ENCODE results near the gene EIF5B.

EIF5B gene

DNA sequence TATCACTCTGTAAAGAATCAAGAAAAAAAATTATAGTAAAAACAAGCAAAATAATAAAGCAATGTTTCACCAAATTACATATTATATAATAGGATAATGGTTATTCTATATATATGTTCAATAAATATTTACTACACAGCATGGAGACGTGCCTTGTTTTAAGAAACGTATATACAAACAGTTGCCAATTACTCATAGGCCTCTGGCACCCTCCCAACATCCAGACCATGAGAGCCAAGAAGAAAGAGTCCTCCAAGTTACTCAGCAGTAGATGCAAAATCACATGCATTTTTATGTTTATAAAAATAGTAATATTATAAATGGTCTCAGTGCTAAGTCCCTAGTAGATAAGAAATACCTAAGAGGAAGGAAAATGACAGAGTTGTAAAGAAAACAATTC, 87.8 kb downstream of the EIF5B start:
- Histone ChIP-seq H3K9me3 (ENCODE audit: control insufficient read depth, low read length) (no peaks in the 10 kb centered on the region), H3K27ac (ENCODE audit: insufficient read depth, low read depth, low read length, poor library complexity, severe bottlenecking) (no peak overlapping the region), H3K4me3 (ENCODE audit: insufficient read depth, low read depth, low read length) (no peak overlapping the region), H3K27me3 (ENCODE audit: control insufficient read depth, insufficient read depth, low read length, poor library complexity, severe bottlenecking) (no peaks in the 10 kb centered on the region), H3K36me3 (ENCODE audit: control insufficient read depth, insufficient read depth, low read length) (peaks cover 18% of the 10 kb centered on the region), H3K4me1 (ENCODE audit: control insufficient read depth, insufficient read depth, low read length) (no peaks in the 10 kb centered on the region)
- WGBS, 2 experiments = 97 to 100% methylated on average over 2 of the region's 2 CpGs

DNA sequence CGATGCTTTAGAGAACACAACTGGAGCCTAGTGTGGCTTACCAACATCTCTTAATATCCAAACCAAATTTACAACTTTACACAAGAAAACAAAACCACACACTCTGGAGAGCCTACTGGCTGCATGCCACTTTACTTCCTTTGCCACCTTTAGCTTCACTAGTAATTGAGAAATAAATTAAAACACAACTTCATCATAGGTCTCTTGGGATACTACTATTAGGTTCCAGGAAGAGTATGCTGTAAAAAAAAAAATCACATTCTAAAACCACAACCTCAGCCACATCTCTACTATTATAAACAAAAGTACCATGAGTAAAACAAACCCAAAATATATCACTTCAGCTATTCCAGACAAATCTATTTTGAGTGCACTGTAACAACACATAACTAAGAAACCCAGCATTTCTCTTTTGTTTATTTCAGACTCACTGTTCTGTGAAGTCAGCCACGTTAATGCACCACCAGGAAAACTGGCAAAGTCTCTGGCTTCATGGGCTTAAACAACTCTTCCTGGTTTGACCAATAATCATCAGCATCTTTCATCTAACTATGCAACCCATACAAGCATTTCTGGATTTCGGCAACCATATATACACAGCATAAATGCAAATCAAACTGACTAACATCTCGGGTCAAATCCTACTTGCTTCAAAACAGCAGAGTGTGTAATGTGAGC, 93.6 kb downstream of the EIF5B start:
- H3K27ac ChIP-seq (ENCODE audit: insufficient read depth, low read depth, low read length, poor library complexity, severe bottlenecking) = no peak overlapping the region
- WGBS, 2 experiments = 89 to 91% methylated on average over 3 to 4 of the region's 4 CpGs
- no peak overlapping the region for H3K4me3 ChIP-seq (ENCODE audit: insufficient read depth, low read depth, low read length)
- peaks cover 16% of the 10 kb centered on the region for H3K36me3 ChIP-seq (ENCODE audit: control insufficient read depth, insufficient read depth, low read length)
- H3K9me3 ChIP-seq (ENCODE audit: control insufficient read depth, low read length) = no peaks in the 10 kb centered on the region
- no peaks in the 10 kb centered on the region for H3K27me3 ChIP-seq (ENCODE audit: control insufficient read depth, insufficient read depth, low read length, poor library complexity, severe bottlenecking)
- no peaks in the 10 kb centered on the region for H3K4me1 ChIP-seq (ENCODE audit: control insufficient read depth, insufficient read depth, low read length)

DNA sequence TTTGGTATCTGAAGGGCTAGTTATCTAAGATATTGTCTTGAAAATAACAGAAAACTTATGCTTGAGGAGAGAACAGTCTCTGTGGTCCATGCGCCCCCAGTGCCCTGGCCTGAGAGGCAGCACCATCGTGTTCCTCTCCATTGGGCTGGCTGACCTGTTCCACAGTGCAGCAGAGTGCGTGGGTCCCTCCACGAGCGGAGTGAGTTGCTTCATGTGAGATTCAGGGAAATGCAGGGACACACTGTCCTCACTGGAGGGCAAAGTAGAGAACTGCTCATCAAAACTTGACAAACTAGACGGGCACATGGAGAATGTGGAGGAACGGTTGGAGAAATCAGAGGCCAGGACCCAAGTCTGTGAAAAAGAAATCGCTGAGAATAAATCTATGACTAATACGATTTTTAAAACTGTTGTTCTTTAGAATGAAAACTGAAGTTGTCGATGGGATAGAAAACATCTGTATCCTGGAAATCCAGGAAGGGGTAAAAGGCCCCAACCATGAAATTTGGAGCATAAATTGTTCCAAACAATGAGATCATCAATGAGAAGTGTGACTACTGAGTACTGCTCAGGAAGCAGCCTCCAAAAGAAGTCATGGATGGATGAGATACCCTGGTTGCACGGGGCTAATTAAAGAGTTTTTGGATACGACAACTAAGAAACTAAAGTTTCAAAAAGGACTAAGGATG, 94.5 kb downstream of the EIF5B start:
- no peak overlapping the region for H3K4me3 ChIP-seq (ENCODE audit: insufficient read depth, low read depth, low read length)
- H3K27me3 ChIP-seq (ENCODE audit: control insufficient read depth, insufficient read depth, low read length, poor library complexity, severe bottlenecking) = no peaks in the 10 kb centered on the region
- H3K4me1 ChIP-seq (ENCODE audit: control insufficient read depth, insufficient read depth, low read length) = no peaks in the 10 kb centered on the region
- H3K36me3 ChIP-seq (ENCODE audit: control insufficient read depth, insufficient read depth, low read length) = peaks cover 16% of the 10 kb centered on the region
- WGBS, 2 experiments = 94 to 97% methylated on average over 12 of the region's 12 CpGs
- H3K27ac ChIP-seq (ENCODE audit: insufficient read depth, low read depth, low read length, poor library complexity, severe bottlenecking) = no peak overlapping the region
- H3K9me3 ChIP-seq (ENCODE audit: control insufficient read depth, low read length) = no peaks in the 10 kb centered on the region

DNA sequence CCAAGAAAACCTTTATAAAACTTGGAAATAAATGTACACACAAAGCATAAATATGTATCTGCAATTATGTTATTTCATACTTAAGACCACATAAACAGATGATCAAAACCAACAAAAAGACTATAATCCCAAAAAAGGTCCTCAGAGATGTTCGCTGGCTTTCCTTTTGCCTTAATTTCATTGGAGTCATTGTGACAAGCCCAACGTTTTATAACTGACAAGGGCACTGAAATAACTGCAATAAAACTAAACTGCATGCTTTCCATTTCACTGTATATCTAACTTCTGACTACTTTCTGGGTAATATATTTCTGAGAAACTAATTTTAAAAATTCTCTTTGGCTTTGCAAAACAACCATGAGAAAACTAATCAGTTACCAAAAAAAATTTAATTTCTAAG, 96.2 kb downstream of the EIF5B start:
- 93 to 96% methylated on average over 2 of the region's 2 CpGs for WGBS, 2 experiments
- Histone ChIP-seq H3K4me3 (ENCODE audit: insufficient read depth, low read depth, low read length) (no peak overlapping the region), H3K4me1 (ENCODE audit: control insufficient read depth, insufficient read depth, low read length) (no peaks in the 10 kb centered on the region), H3K36me3 (ENCODE audit: control insufficient read depth, insufficient read depth, low read length) (peaks cover 12% of the 10 kb centered on the region), H3K27ac (ENCODE audit: insufficient read depth, low read depth, low read length, poor library complexity, severe bottlenecking) (no peak overlapping the region), H3K27me3 (ENCODE audit: control insufficient read depth, insufficient read depth, low read length, poor library complexity, severe bottlenecking) (no peaks in the 10 kb centered on the region), H3K9me3 (ENCODE audit: control insufficient read depth, low read length) (no peaks in the 10 kb centered on the region)

DNA sequence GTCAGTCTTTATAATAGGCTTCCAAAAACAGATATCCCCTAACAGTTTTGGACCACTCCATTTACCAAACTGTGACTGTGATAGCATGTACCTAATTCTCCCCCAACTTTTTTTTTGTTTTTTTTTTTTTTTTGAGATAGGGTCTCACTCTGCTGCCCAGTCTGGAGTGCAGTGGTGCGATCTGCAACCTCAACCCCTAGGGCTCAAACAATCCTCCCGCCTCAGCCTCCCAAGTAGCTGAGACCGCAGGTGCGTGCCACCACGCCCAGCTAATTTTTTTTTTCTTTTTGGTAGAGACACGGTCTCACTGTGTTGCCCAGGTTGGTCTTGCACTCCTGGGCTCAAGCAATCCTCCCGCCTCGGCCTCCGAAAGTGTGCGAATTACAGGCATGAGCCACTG, 99.7 kb downstream of the EIF5B start:
- H3K4me1 ChIP-seq (ENCODE audit: control insufficient read depth, insufficient read depth, low read length) = no peaks in the 10 kb centered on the region
- 91 to 96% methylated on average over 10 of the region's 10 CpGs for WGBS, 2 experiments
- no peaks in the 10 kb centered on the region for H3K27me3 ChIP-seq (ENCODE audit: control insufficient read depth, insufficient read depth, low read length, poor library complexity, severe bottlenecking)
- no peak overlapping the region for H3K27ac ChIP-seq (ENCODE audit: insufficient read depth, low read depth, low read length, poor library complexity, severe bottlenecking)
- H3K9me3 ChIP-seq (ENCODE audit: control insufficient read depth, low read length) = no peaks in the 10 kb centered on the region
- no peak overlapping the region for H3K4me3 ChIP-seq (ENCODE audit: insufficient read depth, low read depth, low read length)
- H3K36me3 ChIP-seq (ENCODE audit: control insufficient read depth, insufficient read depth, low read length) = peaks cover 7% of the 10 kb centered on the region

DNA sequence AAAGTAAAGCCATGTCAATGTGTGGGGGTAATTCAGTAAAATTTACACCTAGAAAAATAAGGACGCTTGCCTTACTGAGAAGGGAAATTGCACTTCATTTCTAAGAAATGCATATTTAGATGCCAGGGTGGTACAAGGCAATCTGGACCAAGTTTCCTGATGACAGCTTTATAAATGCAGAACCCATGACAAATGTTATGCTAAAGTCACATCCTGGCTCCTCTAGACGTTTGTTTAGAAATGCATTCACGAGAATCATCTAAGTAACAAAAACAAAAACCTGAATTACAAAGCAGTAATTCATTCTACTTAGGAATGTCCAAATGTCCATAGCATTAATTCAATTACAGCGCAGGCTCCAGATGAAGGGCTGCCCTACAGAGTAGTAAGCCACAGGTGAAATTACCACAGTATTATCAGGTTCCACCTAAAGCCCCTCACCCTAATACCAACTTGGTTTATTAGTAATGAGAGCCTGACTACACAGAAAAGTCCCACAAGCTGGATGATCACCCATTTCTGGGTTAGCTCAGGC, 102.8 kb downstream of the EIF5B start:
- 69 to 77% methylated on average over 4 of the region's 4 CpGs for WGBS, 2 experiments
- Histone ChIP-seq H3K27ac (ENCODE audit: insufficient read depth, low read depth, low read length, poor library complexity, severe bottlenecking) (no peak overlapping the region), H3K9me3 (ENCODE audit: control insufficient read depth, low read length) (no peaks in the 10 kb centered on the region), H3K36me3 (ENCODE audit: control insufficient read depth, insufficient read depth, low read length) (peaks cover 7% of the 10 kb centered on the region), H3K27me3 (ENCODE audit: control insufficient read depth, insufficient read depth, low read length, poor library complexity, severe bottlenecking) (no peaks in the 10 kb centered on the region), H3K4me1 (ENCODE audit: control insufficient read depth, insufficient read depth, low read length) (no peaks in the 10 kb centered on the region), H3K4me3 (ENCODE audit: insufficient read depth, low read depth, low read length) (no peak overlapping the region)

DNA sequence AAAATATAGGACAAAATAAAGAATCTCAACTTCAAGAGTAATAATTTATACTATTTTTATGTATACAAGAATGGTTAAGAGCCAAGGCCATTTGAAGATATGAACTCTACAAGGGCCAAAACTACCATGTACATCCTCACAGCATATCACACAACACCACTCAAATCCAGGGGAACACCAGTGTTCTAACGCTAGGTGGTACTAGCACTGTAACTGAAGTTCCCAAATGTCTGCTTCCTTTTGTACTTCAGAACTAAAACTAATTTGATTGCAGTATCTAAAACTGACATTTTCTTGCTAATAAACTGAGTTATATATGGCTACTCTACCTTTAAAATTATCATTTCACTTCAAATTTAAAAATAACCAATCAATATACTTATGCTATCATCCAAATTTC, 105.6 kb downstream of the EIF5B start:
- Histone ChIP-seq H3K9me3 (ENCODE audit: control insufficient read depth, low read length) (no peaks in the 10 kb centered on the region), H3K27me3 (ENCODE audit: control insufficient read depth, insufficient read depth, low read length, poor library complexity, severe bottlenecking) (no peaks in the 10 kb centered on the region), H3K4me3 (ENCODE audit: insufficient read depth, low read depth, low read length) (no peak overlapping the region), H3K27ac (ENCODE audit: insufficient read depth, low read depth, low read length, poor library complexity, severe bottlenecking) (no peak overlapping the region), H3K36me3 (ENCODE audit: control insufficient read depth, insufficient read depth, low read length) (peaks cover 7% of the 10 kb centered on the region), H3K4me1 (ENCODE audit: control insufficient read depth, insufficient read depth, low read length) (no peaks in the 10 kb centered on the region)
- 82 to 95% methylated on average over 1 of the region's 1 CpG for WGBS, 2 experiments

DNA sequence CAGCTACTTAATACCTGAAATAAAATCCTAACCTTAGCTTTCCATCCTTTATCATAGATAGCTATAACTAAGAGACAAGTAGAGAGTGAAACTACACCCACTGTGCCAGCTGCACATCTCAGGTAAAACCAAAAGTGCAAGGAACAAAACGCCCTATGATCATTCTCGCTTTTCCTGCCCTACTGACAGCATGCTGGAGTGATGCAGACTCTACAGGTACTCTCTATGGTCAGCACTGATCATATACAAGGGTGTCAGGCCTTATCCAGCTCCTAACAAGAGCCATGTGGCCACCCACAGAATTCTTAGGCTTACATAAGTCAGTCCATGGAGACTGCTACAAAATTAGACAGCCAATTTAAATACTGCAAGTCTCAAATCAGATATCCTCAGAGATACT, 107.0 kb downstream of the EIF5B start:
- H3K9me3 ChIP-seq (ENCODE audit: control insufficient read depth, low read length) = no peaks in the 10 kb centered on the region
- WGBS, 2 experiments = 93 to 97% methylated on average over 2 of the region's 2 CpGs
- H3K27ac ChIP-seq (ENCODE audit: insufficient read depth, low read depth, low read length, poor library complexity, severe bottlenecking) = no peak overlapping the region
- no peaks in the 10 kb centered on the region for H3K27me3 ChIP-seq (ENCODE audit: control insufficient read depth, insufficient read depth, low read length, poor library complexity, severe bottlenecking)
- H3K4me3 ChIP-seq (ENCODE audit: insufficient read depth, low read depth, low read length) = no peak overlapping the region
- H3K36me3 ChIP-seq (ENCODE audit: control insufficient read depth, insufficient read depth, low read length) = no peaks in the 10 kb centered on the region
- H3K4me1 ChIP-seq (ENCODE audit: control insufficient read depth, insufficient read depth, low read length) = no peaks in the 10 kb centered on the region

DNA sequence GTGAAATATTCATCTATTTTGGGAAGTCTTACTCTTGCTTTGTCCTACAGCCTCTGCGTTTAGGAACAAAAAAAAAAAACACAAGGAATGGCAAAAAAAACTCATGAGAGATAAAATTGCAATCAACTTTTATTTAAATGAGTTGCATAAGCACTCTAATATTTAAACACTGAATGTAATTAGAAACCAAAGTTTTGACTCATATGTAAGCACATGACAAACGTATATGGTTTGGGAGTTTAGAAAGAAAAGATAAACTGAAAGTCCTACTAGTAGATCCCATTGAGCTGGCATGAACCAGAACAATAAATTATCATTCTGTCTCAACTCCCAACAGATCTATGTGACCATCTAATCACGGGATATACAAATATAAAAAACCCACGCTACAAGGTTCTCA, 107.9 kb downstream of the EIF5B start:
- H3K27me3 ChIP-seq (ENCODE audit: control insufficient read depth, insufficient read depth, low read length, poor library complexity, severe bottlenecking) = no peaks in the 10 kb centered on the region
- WGBS, 2 experiments = 92 to 98% methylated on average over 2 to 4 of the region's 4 CpGs
- no peak overlapping the region for H3K4me3 ChIP-seq (ENCODE audit: insufficient read depth, low read depth, low read length)
- H3K4me1 ChIP-seq (ENCODE audit: control insufficient read depth, insufficient read depth, low read length) = no peaks in the 10 kb centered on the region
- H3K9me3 ChIP-seq (ENCODE audit: control insufficient read depth, low read length) = no peaks in the 10 kb centered on the region
- no peaks in the 10 kb centered on the region for H3K36me3 ChIP-seq (ENCODE audit: control insufficient read depth, insufficient read depth, low read length)
- H3K27ac ChIP-seq (ENCODE audit: insufficient read depth, low read depth, low read length, poor library complexity, severe bottlenecking) = no peak overlapping the region

DNA sequence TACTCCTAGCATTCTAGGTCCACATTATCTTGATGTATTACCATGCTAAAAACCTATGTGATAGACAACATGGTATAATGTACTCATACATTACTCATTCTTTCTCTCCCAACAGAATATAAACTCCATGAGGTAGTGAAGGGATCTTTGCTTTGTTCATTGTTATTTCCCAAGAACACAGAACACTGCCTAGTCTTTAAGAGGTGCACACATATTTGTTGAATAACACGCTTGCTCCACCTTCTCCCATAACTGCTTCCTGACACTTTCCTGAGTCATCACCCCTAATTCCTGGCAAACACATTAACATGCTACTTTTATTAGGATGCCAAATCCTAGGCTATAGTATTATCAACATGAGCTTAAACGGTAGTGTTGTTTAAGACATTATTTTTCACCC, 111.4 kb downstream of the EIF5B start:
- no peaks in the 10 kb centered on the region for H3K9me3 ChIP-seq (ENCODE audit: control insufficient read depth, low read length)
- H3K4me1 ChIP-seq (ENCODE audit: control insufficient read depth, insufficient read depth, low read length) = no peaks in the 10 kb centered on the region
- H3K4me3 ChIP-seq (ENCODE audit: insufficient read depth, low read depth, low read length) = no peak overlapping the region
- H3K27ac ChIP-seq (ENCODE audit: insufficient read depth, low read depth, low read length, poor library complexity, severe bottlenecking) = no peak overlapping the region
- H3K27me3 ChIP-seq (ENCODE audit: control insufficient read depth, insufficient read depth, low read length, poor library complexity, severe bottlenecking) = no peaks in the 10 kb centered on the region
- WGBS, 2 experiments = 95 to 100% methylated on average over 1 of the region's 2 CpGs
- peaks cover 4% of the 10 kb centered on the region for H3K36me3 ChIP-seq (ENCODE audit: control insufficient read depth, insufficient read depth, low read length)

Data from ectodermal cell (in vitro differentiated cells).